GM12872 (cell line): Measurements from ENCODE around the gene IPP.

ENCODE experiments used
- CTCF ChIP-seq: IDR thresholded peaks from 3 replicates; pipeline ENCODE4 v1.5.1; 2011; ENCODE audit warnings: low read depth, mild to moderate bottlenecking, low read length, moderate library complexity; ENCODE audit not compliant: insufficient read depth

IPP gene

GRCh38 chr1:45673956-45674355 lies 76.5 kb downstream of the IPP start:
- no peak for TF ChIP-seq CTCF

- no peak for TF ChIP-seq CTCF
Measured at GRCh38 chr1:45669859-45670655, 80.4 kb downstream of the IPP start.

- no peak for TF ChIP-seq CTCF
Measured at GRCh38 chr1:45669379-45669778, 81.1 kb downstream of the IPP start.

GRCh38 chr1:45668526-45668925 lies 81.9 kb downstream of the IPP start:
- no peak for TF ChIP-seq CTCF

GRCh38 chr1:45667321-45668111 lies 82.9 kb downstream of the IPP start:
- no peak for TF ChIP-seq CTCF

GRCh38 chr1:45666836-45667235 lies 83.6 kb downstream of the IPP start:
- no peak for TF ChIP-seq CTCF

GRCh38 chr1:45660336-45660735 lies 90.1 kb downstream of the IPP start:
- no peak for TF ChIP-seq CTCF
